Mesenteric fat pad (tissue), 1 donor: ENCODE results near the gene UPK1A. TPM values are rescaled to one million over a fixed set of nuclear protein-coding genes. Genes with fewer than 3 reads are reported as not detected.
"Not testable (repeated sequence)": the region's sequence is repeated elsewhere in the genome, so short reads cannot be mapped to it uniquely, and the experiment has no call there.

Source experiments
- DNase-seq: peaks from one replicate; pipeline ENCODE4 v3.0.0-alpha.2; 2020; ENCODE audit warnings: low spot score
- total RNA-seq: library from RNA; stranded (reverse); fragmentation: NEBNext Ultra II Directional; extraction: Animal tissue kit (Norgen Biotek cat#: 25700); gene quantifications from one replicate; pipeline ENCODE4 v1.2.1, GENCODE V29; 2021
- donor health status: DM: yes; HTN: yes; CAD: no.

The UPK1A gene
- total RNA-seq, 1 donor from 2014 or later: 0.45 TPM

DNA sequence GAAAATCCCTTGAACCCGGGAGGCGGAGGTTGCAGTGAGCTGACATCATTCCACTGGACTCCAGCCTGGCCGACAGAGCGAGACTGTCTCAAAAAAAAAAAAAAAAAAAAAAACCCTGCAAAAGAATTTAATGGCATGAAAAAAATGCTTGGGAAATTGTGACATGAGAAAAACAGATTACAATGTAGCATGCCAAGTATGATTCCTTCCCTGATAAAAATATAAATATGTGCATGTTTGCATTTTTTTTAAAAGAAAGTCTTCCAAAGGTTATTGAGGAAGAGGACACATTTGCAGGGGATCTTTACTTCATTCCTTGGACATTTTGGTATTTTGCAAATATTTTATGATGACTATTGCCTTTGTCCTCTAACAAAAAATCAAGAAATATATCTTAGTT, 23.5 kb downstream of the UPK1A start:
- no peak for DNase-seq

DNA sequence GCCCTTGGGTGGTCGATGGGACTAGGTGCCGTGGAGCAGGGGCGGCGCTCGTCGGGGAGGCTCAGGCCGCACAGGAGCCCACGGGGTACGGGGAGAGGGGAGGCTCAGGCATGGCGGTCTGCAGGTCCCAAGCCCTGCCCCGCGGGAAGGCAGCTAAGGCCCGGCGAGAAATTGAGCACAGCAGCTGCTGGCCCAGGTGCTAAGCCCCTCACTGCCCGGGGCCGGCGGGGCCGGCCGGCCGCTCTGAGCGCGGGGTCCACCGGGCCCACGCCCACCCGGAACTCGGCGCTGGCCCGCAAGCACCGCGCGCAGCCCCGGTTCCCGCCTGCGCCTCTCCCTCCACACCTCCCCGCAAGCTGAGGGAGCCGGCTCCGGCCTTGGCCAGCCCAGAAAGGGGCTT, 24.8 kb downstream of the UPK1A start:
- DNase-seq: not testable (repeated sequence)

DNA sequence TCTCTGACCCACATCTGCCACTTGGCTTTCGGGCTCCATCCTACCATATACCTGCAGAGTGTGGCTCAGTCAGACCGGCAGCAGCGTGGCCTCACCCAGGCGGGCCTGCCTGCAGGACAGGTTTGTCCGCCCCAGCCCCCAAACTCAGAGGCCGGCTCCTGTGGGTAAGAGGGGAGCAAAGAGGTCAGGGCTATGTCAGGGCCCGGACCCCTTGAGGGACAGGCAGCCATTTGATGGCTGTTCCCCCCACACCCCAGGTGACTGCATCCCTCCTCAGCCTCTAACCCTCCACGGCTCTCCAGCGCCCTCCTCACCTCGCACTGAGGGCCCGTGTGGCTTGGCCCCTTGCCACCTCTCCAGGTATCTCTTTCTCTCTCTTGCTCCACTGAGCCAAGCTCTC, 25.7 kb downstream of the UPK1A start:
- no peak for DNase-seq

DNA sequence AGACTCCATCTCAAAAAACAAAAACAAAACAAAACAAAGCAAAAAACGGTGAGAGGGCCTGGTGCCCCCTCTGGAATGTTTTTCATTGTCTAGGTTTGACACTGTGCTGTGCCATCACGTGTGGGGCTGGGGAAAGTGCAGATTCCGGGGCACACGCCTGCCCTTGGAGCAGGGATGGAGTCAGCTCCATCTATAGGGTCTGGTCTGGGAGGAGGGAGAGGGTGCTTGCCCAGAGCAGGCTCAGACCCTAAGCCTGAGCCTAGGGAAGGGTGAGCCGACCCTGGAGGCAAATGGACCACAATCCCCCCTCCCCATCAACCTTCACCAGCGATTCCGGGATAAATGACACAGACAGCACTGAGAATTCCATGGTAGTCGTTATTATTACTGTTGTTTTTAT, 27.1 kb downstream of the UPK1A start:
- no peak for DNase-seq

DNA sequence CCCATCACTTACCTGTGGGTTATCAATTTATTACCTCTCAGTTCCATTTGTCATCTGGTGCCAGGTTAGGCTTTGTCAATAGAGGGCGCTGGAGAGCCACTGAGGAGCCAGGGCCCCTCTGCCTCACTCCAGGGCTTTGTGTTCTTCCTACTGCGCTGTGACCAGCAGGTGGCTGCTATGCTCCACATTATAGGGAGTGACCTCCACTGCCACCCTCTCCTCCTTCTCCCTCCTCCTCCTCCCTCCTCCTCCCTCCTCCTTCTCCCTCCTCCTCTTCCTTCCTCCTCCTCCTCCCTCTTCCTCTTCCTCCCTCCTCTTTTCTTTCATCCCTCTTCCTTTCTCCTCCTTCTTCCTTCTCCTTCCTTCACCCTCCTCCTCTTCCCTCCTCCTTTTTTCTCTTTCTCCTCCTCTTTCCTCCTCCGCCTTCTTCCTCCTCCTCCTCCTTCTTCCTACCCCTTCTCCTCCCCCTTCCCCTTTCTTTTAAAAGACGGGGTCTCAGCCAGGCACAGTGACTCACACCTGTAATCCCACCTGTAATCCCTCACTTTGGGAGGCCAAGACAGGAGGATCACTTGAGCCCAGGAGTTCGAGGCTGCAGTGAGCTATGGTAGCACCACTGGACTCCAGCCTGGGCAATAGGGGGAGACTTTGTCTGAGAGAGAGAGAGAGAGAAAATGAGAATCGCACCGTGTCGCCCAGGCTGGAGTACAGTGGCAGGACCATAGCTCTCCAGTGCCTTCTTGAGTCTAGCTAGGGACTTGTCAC, 27.7 kb downstream of the UPK1A start:
- DNase-seq: no peak

DNA sequence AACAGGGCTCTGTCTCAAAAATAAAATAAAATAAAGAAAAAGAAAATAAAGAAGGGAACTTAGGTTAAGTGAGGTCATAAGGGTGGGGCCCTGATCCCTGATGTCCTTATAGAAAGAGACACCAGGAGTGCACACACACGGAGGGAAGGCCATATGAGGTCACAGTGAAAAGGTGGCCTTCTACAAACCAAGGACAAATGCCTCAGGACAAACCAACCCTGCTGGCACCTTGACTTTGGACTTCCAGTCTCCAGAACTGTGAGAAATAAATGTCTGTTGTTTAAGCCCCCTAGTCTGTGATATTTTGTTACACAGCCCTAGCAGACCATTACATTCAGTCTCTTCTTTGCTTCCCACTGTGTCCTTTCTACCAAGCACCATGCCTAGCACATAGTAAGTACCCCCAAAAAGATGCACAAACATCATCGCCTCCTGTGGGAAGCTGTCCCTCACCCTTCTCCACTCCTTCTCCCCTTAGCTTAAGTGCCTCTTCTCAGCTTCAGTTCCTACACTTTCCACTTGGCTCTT, 29.6 kb downstream of the UPK1A start:
- no peak for DNase-seq

DNA sequence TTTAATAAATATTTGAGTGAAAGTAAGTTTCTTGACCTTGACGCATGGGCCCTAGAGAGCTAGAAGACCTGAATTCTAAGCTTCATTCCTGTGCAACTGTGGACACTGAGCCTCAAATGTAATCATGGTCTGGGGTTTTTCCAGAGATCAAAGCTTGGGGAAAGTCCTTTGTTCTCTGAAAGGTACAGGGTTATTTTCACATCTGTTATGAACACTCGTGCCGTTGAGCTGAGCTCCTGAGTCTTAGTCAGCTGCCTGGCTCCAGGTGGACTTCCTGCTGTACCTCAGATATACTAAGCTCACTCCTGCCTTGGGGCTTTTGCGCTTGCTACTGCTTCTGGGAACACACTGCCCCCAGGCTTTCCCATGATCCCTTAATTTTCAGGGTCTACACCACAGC, 30.5 kb downstream of the UPK1A start:
- no peak for DNase-seq

DNA sequence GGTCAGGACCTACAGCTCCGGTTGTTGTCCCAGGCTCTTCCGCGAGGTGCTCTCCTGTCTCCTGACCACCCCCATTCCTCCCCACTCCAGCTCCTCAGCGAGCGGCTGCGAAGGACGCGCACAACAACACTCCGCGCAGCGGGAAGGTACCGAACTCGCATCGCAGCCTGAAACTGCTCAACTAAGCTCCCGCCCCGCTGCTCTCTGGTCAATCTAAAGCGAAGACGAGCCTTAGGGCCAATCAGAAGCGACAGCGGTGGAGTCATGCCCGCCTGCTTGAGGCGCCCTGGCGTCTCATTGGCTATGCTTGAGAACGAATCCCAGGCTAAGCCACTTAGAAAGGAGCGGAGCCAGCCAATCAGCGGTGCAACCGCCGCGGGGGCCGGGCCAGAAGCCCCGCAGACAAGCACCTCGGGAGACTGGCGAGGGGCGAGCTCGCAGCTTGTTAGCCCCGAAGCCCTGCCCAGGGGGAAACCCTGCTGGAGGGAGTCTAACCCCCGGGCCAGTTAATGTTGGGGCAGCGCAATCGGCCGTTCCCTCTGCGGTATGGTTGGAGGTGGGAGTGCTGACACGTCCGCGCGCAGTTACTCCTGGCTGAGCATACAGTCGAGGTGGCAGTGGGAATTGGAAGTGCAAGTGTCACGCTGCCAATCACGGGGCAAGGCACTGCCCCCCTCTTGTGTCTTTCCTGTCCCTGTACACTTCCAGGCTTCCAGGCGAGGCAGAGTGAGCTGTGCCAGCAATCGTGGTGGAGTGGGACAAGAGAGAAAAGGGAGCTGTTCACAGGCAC, 36.1 kb downstream of the UPK1A start:
- DNase-seq: peak; percentile 95

DNA sequence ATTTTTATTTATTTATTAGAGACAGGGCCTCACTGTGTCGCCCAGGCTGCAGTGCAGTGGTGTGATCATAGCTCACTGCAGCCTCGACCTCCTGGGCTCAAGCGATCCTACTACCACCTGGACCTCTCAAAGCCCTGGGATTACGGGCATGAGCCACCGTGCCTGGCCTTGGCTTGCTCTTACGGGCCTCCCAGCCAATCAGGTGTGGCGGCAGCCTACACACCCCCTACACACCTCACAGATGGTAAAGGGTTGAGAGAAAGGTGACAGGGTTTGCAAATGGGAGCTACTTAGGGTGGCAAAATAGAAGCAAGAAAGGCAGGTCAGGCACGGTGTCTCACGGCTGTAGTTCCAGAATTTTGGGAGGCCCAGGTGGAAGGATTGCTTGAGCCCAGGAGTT, 37.0 kb downstream of the UPK1A start:
- DNase-seq: no peak

DNA sequence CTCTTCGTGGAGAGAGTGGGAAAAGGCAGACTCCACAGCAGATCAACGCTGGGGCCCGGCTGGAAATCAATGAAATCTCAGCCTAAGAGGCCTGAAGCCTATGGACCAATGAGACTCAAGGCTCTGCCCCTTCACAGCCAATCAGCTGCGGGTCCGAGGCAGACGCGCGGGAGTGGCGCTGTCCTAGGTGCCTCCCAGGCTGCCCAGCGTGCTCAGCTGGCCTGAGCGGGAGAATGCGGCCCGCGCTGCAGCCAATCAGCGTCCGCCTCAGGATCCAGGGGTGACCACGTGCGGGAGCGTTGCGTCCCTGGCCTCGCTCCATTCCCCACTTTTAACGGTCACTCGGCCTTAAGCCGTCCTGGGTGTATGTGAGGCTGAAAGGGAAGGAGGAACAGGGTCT, 37.9 kb downstream of the UPK1A start, which contains the start of gene ZBTB32:
Gene ZBTB32, plus strand, starts transcription at position 341 of the 400 bp plus-strand sequence. CDS start 10,069 bp downstream, outside the sequence.
- no peak for DNase-seq

DNA sequence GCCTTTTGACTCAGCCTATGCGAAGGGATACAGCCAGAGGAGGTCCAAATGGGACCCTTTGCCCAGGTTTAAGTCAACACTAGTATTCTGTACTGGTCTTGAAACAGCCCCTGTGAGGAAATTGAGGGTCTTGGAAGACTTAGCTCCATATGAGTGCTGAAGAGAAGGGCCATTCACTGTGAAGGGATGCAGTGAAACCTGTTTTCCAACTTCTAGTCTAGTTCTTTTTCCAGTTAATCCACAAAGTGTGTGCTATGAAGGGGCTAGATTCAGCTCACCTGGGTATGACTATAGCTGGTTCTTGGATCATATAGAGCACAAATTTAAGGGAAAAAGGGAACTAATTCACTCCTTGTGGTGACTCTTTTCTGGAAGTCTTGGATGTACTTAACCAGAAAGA, 42.1 kb downstream of the UPK1A start:
- no peak for DNase-seq

DNA sequence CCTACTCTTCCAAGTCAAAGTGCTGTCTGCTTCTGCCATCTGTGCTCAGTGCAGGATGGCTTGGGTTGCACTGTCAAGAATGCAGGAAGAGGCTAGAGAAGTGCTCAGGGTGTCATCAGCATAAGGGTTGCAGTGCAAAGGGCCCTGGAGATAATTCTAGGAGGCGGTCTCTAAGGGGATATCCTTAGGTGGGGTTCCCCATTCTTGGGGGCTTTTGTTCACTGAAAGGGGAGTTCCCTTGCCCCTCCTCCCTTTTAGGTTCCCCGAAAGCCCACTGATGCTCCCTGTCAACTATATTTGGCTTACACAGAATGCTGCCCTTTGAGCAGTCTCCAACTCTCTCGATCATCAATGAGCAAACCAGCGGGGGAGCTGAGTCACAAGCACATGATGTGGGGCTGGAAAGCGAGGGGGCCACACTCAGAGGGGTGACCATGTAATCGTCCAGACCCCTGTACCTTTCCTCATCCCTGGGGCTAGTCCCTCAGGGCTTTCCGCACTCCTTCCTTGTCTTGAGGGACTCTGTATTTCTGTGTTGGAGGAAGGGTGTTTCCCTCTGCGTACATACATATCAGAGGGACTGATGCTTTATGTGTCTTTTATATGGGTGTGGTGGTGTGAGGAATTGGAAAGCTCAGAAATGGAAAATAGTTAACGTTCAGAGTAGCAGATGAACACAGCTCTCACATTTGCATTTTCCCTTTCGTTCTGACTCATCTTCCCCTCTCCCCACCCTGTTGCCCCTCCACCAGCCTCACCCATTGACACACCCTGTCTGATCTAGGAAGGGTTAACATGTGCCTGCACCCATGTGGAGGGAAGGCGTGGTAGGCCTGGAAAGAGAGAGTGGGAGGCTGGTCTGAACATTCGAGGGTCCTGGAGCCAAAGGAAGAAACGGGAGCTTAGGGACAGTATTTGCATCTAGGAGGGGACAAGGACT, 44.7 kb downstream of the UPK1A start:
- no peak for DNase-seq

DNA sequence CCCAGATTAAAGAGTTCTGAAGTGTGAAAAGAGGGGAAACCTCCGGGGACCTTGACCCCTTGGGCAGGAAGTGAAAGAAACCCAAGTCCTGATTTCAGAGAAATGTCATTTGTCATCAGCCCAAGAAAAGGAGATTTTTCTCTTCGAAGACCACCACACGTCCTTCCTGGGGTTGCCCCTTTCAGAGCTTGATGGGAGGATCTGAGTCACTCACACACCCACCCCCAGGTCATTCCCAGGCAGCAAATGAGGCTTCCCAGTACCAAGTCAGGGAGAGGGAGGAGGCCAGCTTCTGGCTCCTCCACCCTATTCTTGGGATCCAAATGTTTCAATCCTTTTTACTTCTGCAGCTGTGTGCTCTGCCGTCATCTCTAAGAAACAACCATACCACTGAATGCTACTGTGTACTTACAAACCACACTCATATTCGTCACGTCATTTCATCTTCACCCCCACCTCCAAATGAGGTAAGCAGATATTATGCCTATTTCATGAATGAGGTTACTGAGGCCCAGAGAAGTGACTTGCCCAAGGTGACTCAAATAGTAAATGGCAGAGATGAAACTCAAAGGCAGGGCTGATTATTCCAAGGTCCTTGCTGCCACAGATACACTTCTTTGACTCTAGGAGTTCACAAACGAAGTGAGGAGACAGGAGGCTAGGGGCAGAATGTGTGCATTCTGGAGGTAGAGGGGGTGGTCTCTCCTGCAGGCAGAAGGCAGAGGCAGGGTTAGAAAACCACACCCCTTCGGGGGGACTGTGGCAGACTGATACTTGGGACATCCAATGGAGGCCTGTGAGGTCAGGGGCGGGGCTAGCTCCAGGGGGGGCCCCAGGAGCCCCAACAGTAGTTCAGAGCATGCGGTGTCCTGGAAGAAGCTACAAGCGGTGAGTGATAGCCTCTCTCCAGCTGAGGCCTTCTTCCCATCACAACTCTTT, 46.5 kb downstream of the UPK1A start:
- DNase-seq: no peak

DNA sequence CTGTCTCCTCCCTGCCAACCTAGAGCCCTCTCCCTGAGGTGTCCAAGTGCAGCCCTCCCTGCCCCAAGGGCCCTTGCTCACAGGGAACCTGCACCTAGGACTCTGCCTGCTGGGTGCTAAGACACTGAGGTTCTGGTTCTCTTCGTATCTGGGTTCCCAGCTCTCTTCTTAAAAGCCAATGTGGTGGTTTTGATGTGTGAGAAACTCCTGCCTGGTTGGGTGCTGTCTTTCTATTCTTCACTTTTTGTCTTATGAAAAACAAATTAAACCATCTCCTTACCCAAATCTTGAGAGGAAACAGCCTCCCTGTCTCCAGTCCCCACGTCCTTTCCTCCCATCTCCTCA, 47.2 kb downstream of the UPK1A start:
- DNase-seq: no peak

DNA sequence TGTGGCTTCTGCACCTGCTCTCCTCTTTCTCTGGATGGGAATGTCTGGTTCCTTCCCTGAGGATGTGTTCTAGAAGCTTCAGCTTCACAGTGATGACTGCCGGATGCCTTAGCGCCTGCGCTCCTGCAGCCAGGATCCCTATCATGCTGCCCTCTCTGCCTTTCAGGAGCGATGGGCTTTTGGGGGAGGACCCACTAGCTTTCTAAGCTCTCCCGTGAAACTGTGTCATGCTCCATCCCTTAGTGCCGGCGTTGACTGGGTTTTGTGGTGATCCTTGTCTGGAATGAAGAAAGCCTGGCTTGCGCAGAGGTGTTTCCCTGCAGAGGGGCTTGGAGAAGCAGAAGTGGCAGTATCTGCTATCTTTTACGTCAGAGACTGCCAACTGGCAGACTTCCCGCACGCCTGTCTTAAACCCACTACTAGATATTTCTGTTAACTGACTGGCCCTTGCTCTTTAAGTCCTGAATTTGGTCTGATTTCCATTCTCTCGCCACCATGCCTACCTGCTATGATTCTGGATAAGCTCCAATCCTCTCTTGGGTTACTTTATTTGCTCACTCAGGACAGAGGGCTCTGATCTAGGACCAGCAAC, 47.7 kb downstream of the UPK1A start:
- DNase-seq: no peak

DNA sequence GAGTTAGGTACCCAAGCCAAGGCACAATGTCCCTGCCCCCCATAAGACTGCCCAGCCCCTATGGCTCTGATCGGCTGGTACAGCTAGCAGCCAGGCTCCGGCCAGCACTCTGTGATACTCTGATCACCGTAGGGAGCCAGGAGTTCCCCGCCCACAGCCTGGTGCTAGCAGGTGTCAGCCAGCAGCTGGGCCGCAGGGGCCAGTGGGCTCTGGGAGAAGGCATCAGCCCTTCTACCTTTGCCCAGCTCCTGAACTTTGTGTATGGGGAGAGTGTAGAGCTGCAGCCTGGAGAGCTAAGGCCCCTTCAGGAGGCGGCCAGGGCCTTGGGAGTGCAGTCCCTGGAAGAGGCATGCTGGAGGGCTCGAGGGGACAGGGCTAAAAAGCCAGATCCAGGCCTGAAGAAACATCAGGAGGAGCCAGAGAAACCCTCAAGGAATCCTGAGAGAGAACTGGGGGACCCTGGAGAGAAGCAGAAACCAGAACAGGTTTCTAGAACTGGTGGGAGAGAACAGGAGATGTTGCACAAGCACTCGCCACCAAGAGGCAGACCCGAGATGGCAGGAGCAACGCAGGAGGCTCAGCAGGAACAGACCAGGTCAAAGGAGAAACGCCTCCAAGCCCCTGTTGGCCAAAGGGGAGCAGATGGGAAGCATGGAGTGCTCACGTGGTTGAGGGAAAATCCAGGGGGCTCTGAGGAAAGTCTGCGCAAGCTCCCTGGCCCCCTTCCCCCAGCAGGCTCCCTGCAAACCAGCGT, 48.5 kb downstream of the UPK1A start:
- DNase-seq: no peak

DNA sequence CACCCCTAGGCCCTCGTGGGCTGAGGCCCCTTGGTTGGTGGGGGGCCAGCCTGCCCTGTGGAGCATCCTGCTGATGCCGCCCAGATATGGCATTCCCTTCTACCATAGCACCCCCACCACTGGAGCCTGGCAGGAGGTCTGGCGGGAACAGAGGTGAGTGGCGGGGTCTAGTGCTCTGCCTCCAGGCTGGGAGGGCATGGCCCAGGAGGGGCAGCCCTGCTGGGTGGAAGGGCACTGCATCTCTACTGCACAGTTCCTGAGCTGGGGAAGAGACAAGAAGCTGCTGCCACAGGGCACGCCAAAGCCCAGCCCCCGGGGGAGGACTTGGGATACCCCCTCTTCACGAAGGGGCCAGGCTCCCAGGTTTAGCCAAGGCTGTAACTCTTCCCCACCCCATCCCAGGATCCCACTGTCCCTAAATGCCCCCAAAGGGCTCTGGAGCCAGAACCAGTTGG, 49.1 kb downstream of the UPK1A start:
- no peak for DNase-seq

DNA sequence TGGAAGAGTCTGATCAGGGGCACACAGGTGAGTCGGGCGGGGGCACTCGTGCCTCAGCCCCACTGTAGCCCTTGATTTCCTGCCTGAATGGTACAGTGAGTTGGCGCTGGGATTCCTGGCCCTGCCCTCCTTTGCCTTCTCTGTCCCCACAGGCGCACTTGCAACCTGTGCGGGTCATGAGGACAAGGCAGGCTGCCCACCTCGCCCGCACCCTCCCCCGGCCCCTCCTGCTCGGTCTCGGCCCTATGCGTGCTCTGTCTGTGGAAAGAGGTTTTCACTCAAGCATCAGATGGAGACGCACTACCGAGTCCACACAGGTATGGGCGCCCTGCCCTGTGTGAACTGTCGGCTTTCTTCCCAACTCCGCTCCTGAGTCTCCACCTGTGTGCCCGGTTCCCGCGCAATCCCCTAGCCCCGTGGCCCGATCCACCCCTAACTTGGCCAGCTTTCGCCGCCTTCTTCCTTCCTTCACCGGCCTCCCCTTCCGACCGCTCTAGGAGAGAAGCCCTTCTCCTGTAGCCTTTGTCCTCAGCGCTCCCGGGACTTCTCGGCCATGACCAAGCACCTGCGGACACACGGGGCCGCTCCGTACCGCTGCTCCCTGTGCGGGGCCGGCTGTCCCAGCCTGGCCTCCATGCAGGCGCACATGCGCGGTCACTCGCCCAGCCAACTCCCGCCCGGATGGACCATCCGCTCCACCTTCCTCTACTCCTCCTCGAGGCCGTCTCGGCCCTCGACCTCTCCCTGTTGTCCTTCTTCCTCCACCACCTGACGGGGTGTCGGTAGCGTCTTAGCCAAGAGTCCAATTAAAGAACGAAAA, 49.9 kb downstream of the UPK1A start:
- DNase-seq: no peak
